H1 (cell line): ENCODE measurements around the gene PPRC1. TPM values are rescaled to one million over a fixed set of nuclear protein-coding genes. Genes with fewer than 3 reads are reported as not detected.

Experiments used
- CTCF ChIA-PET: fragments of 300-600 bp; sonication (Branson Sonifier 250); formaldehyde crosslinking; loops from one replicate; lab custom pipeline; 2021; ENCODE audit not compliant: partially characterized antibody; lab: Charles Lee
- POLR2A ChIA-PET: fragments of 300-600 bp; sonication (Branson Sonifier 250); formaldehyde crosslinking; loops from one replicate; lab custom pipeline; 2021; ENCODE audit warnings: inconsistent platforms; ENCODE audit not compliant: partially characterized antibody; lab: Charles Lee
- DNase-seq, 2 experiments: peaks; one replicate each; pipeline versions ENCODE4 v3.0.0 to v3.0.0-alpha.2; 2010 to 2022; ENCODE audit warnings: low spot score in 2 of 2, low read depth in 1 of 2, mixed read lengths in 1 of 2
- FAIRE-seq: peaks from 2 replicates; lab custom pipeline; 2011; peaks lifted over from hg19 to GRCh38; lab: Jason Lieb, UNC
- H2AFZ ChIP-seq: 2 replicates; pipeline ENCODE4 v1.8.1; 2012; ENCODE audit warnings: low read length, inconsistent platforms
- H2AK5ac ChIP-seq: 2 replicates; pipeline ENCODE4 v1.6.1; 2013; ENCODE audit warnings: low read depth, low read length
- H2BK120ac ChIP-seq: replicated peaks from 2 replicates; pipeline ENCODE3; 2013; ENCODE audit warnings: low read depth, low read length, inconsistent platforms
- H2BK12ac ChIP-seq: 2 replicates; pipeline ENCODE4 v1.6.1; 2013; ENCODE audit warnings: low read depth, low read length
- H2BK15ac ChIP-seq: 2 replicates; pipeline ENCODE4 v1.6.1; 2013; ENCODE audit warnings: low read length
- H2BK20ac ChIP-seq: 2 replicates; pipeline ENCODE4 v1.6.1; 2013; ENCODE audit warnings: low read length
- H2BK5ac ChIP-seq: 2 replicates; pipeline ENCODE4 v1.6.1; 2013; ENCODE audit warnings: low read depth, low read length
- H3K14ac ChIP-seq: 2 replicates; pipeline ENCODE4 v1.6.1; 2013; ENCODE audit warnings: inconsistent platforms; ENCODE audit not compliant: insufficient read length
- H3K18ac ChIP-seq: 2 replicates; pipeline ENCODE4 v1.6.1; 2013; ENCODE audit warnings: low read length; ENCODE audit errors: extremely low read depth
- H3K23ac ChIP-seq: 2 replicates; pipeline ENCODE4 v1.6.1; 2013; ENCODE audit warnings: inconsistent platforms; ENCODE audit not compliant: insufficient read length
- H3K23me2 ChIP-seq: 2 replicates; pipeline ENCODE4 v1.6.1; 2013; ENCODE audit warnings: low read depth, low read length
- H3K27ac ChIP-seq: 2 replicates; pipeline ENCODE4 v1.6.1; 2011; ENCODE audit warnings: low read depth, low read length, inconsistent platforms
- H3K27me3 ChIP-seq, 4 experiments: replicated peaks in 1 of 4; 1 replicate in 1 of 4; 2 replicates in 3 of 4; pipeline versions ENCODE4 v1.6.1 to v1.8.1; 2011 to 2013; ENCODE audit warnings: low read length in 3 of 4, mild to moderate bottlenecking in 3 of 4, inconsistent platforms in 2 of 4, mixed read lengths in 2 of 4, moderate library complexity in 1 of 4; ENCODE audit not compliant: control insufficient read depth in 3 of 4, insufficient read depth in 3 of 4; ENCODE audit errors: extremely low read depth in 1 of 4
- H3K36me3 ChIP-seq, 4 experiments: 2 replicates each; pipeline versions ENCODE4 v1.6.1 to v1.8.1; 2011 to 2013; ENCODE audit warnings: mild to moderate bottlenecking in 4 of 4, low read length in 3 of 4, moderate library complexity in 2 of 4, control low read depth in 1 of 4, inconsistent platforms in 1 of 4; ENCODE audit not compliant: insufficient read depth in 4 of 4, control insufficient read depth in 2 of 4
- H3K4ac ChIP-seq: replicated peaks from 2 replicates; pipeline ENCODE3; 2013; ENCODE audit warnings: low read length, low read depth, mixed read lengths, inconsistent platforms; ENCODE audit not compliant: insufficient read length
- H3K4me1 ChIP-seq, 4 experiments: replicated peaks in 1 of 4; 1 replicate in 1 of 4; 2 replicates in 3 of 4; pipeline versions ENCODE4 v1.6.1 to v1.8.1; 2011 to 2013; ENCODE audit warnings: low read length in 3 of 4, inconsistent platforms in 2 of 4, mixed read lengths in 1 of 4; ENCODE audit not compliant: insufficient read depth in 4 of 4, control insufficient read depth in 3 of 4
- H3K4me2 ChIP-seq, 2 experiments: 2 replicates each; pipeline versions ENCODE4 v1.6.1 to v1.8.1; 2011 to 2013; ENCODE audit warnings: low read depth in 2 of 2, low read length in 2 of 2, control low read depth in 1 of 2, inconsistent platforms in 1 of 2, mild to moderate bottlenecking in 1 of 2; ENCODE audit not compliant: insufficient read depth in 1 of 2
- H3K4me3 ChIP-seq, 4 experiments: fragments of 200-600, 300-600 bp in 1 of 4; sonication (generic), shearing (Covaris generic), sonication (Bioruptor Twin) in 1 of 4; 2 replicates each; pipeline versions ENCODE4 v1.5.1 to v1.8.1; 2011 to 2016; ENCODE audit warnings: low read length in 4 of 4, low read depth in 3 of 4, control low read depth in 2 of 4, inconsistent platforms in 2 of 4, mild to moderate bottlenecking in 2 of 4, mixed read lengths in 1 of 4, moderate library complexity in 1 of 4; ENCODE audit not compliant: insufficient read depth in 2 of 4; ENCODE audit errors: extremely low read depth in 1 of 4
- H3K56ac ChIP-seq: replicated peaks from 2 replicates; pipeline ENCODE3; 2013; ENCODE audit warnings: low read depth, mild to moderate bottlenecking, mixed read lengths, low read length, inconsistent platforms; ENCODE audit not compliant: insufficient read length
- H3K79me1 ChIP-seq: 2 replicates; pipeline ENCODE4 v1.6.1; 2013; ENCODE audit warnings: low read depth, low read length, control low read depth
- H3K79me2 ChIP-seq, 2 experiments: 2 replicates each; pipeline versions ENCODE4 v1.6.1 to v1.8.1; 2012 to 2013; ENCODE audit warnings: low read length in 2 of 2, mild to moderate bottlenecking in 2 of 2, inconsistent platforms in 1 of 2; ENCODE audit not compliant: insufficient read depth in 2 of 2, control insufficient read depth in 1 of 2
- H3K9ac ChIP-seq, 4 experiments: replicated peaks in 1 of 4; 1 replicate in 1 of 4; 2 replicates in 3 of 4; pipeline versions ENCODE4 v1.6.1 to v1.8.1; 2011 to 2013; ENCODE audit warnings: low read depth in 3 of 4, low read length in 3 of 4, control low read depth in 2 of 4, mild to moderate bottlenecking in 2 of 4, moderate library complexity in 2 of 4, inconsistent platforms in 1 of 4; ENCODE audit errors: extremely low read depth in 1 of 4
- H3K9me3 ChIP-seq, 2 experiments: 2 replicates each; pipeline versions ENCODE4 v1.6.1 to v1.8.1; 2012 to 2013; ENCODE audit warnings: mild to moderate bottlenecking in 2 of 2, moderate library complexity in 2 of 2, control low read depth in 1 of 2, inconsistent platforms in 1 of 2, low read depth in 1 of 2, low read length in 1 of 2, mixed read lengths in 1 of 2; ENCODE audit not compliant: insufficient read depth in 2 of 2
- H4K20me1 ChIP-seq, 2 experiments: replicated peaks in 1 of 2; 2 replicates each; pipeline versions ENCODE3 to v1.8.1; 2011 to 2013; ENCODE audit warnings: inconsistent platforms in 2 of 2, low read length in 2 of 2, mild to moderate bottlenecking in 1 of 2; ENCODE audit not compliant: insufficient read depth in 2 of 2, control insufficient read depth in 1 of 2
- H4K5ac ChIP-seq: 2 replicates; pipeline ENCODE4 v1.6.1; 2013; ENCODE audit warnings: low read length, low read depth, mixed read lengths, inconsistent platforms; ENCODE audit not compliant: insufficient read length
- H4K8ac ChIP-seq: 2 replicates; pipeline ENCODE4 v1.8.0; 2013; ENCODE audit warnings: mild to moderate bottlenecking, moderate library complexity, low read length, inconsistent platforms; ENCODE audit not compliant: insufficient read depth; ENCODE audit errors: extremely low read depth
- H4K91ac ChIP-seq: replicated peaks from 2 replicates; pipeline ENCODE3; 2013; ENCODE audit warnings: low read length, mixed read lengths, inconsistent platforms; ENCODE audit not compliant: insufficient read length
- CTBP2 ChIP-seq: IDR thresholded peaks from 2 replicates; pipeline ENCODE4 v1.7.0; 2011; ENCODE audit warnings: borderline replicate concordance, mild to moderate bottlenecking, moderate library complexity, mixed read lengths, low read length; ENCODE audit not compliant: insufficient read depth, insufficient read length
- CTCF ChIP-seq, 3 experiments: IDR thresholded peaks; 1 replicate in 2 of 3; 2 replicates in 1 of 3; pipeline versions ENCODE4 v1.5.1 to v1.6.1; 2011; ENCODE audit warnings: low read length in 3 of 3, mild to moderate bottlenecking in 3 of 3, inconsistent platforms in 2 of 3, low read depth in 1 of 3, moderate library complexity in 1 of 3; ENCODE audit not compliant: insufficient read depth in 1 of 3; ENCODE audit errors: control extremely low read depth in 1 of 3
- HDAC6 ChIP-seq: IDR thresholded peaks from one replicate; pipeline ENCODE4 v1.7.1; 2012; ENCODE audit warnings: low read depth, mild to moderate bottlenecking, inconsistent platforms, low read length, moderate library complexity
- KDM4A ChIP-seq: IDR thresholded peaks from one replicate; pipeline ENCODE4 v1.7.1; 2012; ENCODE audit warnings: low read depth, mild to moderate bottlenecking, moderate library complexity, low read length, inconsistent platforms; ENCODE audit not compliant: severe bottlenecking
- NRF1 ChIP-seq: IDR thresholded peaks from 2 replicates; pipeline ENCODE4 v1.6.1; 2011; ENCODE audit warnings: mild to moderate bottlenecking, low read depth, low read length, improper control_type of control experiment
- RAD21 ChIP-seq, 2 experiments: IDR thresholded peaks in 1 of 2; conservative IDR thresholded peaks in 1 of 2; 2 replicates each; pipeline ENCODE4 v1.6.1; 2011; ENCODE audit warnings: low read depth in 2 of 2, low read length in 2 of 2, improper control_type of control experiment in 1 of 2, inconsistent platforms in 1 of 2, mild to moderate bottlenecking in 1 of 2, moderate library complexity in 1 of 2
- SRF ChIP-seq: IDR thresholded peaks from 2 replicates; pipeline ENCODE4 v1.6.1; 2011; ENCODE audit warnings: mild to moderate bottlenecking, low read depth, low read length, moderate library complexity
- USF2 ChIP-seq: IDR thresholded peaks from 2 replicates; pipeline ENCODE4 v1.6.1; 2011; ENCODE audit warnings: low read length, improper control_type of control experiment
- WGBS, 2 experiments: shearing (Covaris generic) in 1 of 2; methylation state at CpG; one replicate each; pipeline versions ENCODE4 v1.1.6 to v1.1.7; 2013 to 2015; ENCODE audit warnings: low lambda C conversion rate in 2 of 2, mixed read lengths in 2 of 2, inconsistent platforms in 1 of 2, low coverage in 1 of 2, missing lambda C conversion rate in 1 of 2; ENCODE audit not compliant: insufficient replicate concordance in 2 of 2, insufficient coverage in 1 of 2, insufficient read length in 1 of 2; ENCODE audit errors: extremely low coverage in 1 of 2, missing lambda C conversion rate in 1 of 2; 5-methylcytosine and 5-hydroxymethylcytosine counted together
- polyA plus RNA-seq, 7 experiments: library from polyadenylated mRNA; depleted of rRNA in 3 of 7; stranded (reverse) in 5 of 7; unstranded in 2 of 7; fragments of >200 nt in 5 of 7; fragments of 200-250 nt in 2 of 7; gene quantifications; 1 replicate in 5 of 7; 2 replicates in 1 of 7; 4 replicates in 1 of 7; pipeline versions ENCODE4 v1.2.1 to v1.2.3, GENCODE V29; 2011 to 2013; ENCODE audit warnings: missing spikeins in 2 of 7, mixed read lengths in 2 of 7
- total RNA-seq: library from RNA; stranded (reverse); fragmentation: NEBNext Ultra II Directional; extraction: Animal tissue kit (Norgen Biotek cat#: 25700); gene quantifications from 2 replicates; pipeline ENCODE4 v1.2.1, GENCODE V29; 2021

The PPRC1 gene
- total and polyA plus RNA-seq, 2 of the 8 experiments (the other 6 are each of a cell fraction or from before 2014, with no cell fraction given) = 46.5 to 88.4 TPM

- Histone ChIP-seq H4K91ac (no peak overlapping the region), H2BK12ac (no peak overlapping the region), H3K4me2 (no peak overlapping the region), H3K27ac (no peak overlapping the region), H2BK15ac (no peak overlapping the region), H2BK120ac (no peak overlapping the region), H3K79me2 (no peaks in the 10 kb centered on the region), H2AK5ac (no peak overlapping the region), H3K79me1 (no peaks in the 10 kb centered on the region), H3K23me2 (no peaks in the 10 kb centered on the region), H3K4ac (no peak overlapping the region), H4K8ac (no peak overlapping the region), H3K9ac (no peak overlapping the region), H2BK20ac (no peak overlapping the region), H3K56ac (no peak overlapping the region), H3K18ac (no peak overlapping the region), H3K4me3 (no peak overlapping the region), H3K23ac (no peak overlapping the region), H3K14ac (no peak overlapping the region), H2AFZ (no peak overlapping the region), H3K9me3 (no peaks in the 10 kb centered on the region), H4K5ac (no peak overlapping the region), H3K27me3 (no peaks in the 10 kb centered on the region), H4K20me1 (no peaks in the 10 kb centered on the region), H3K4me1 (no peaks in the 10 kb centered on the region), H2BK5ac (no peak overlapping the region), H3K36me3 (peaks cover 0 to 18% (median 0%) of the 10 kb centered on the region in 4 experiments; a peak in 5 of 8 replicates)
- ChIA-PET POLR2A (interaction anchor here (0.7 to 4.9 kb wide), 13 partner anchors 8 to 63 kb away, joined by 3 to 34 read pairs (median 5); partner anchors contain the start of gene LDB1), CTCF (interaction anchor here (0.7 to 8.7 kb wide), 14 partner anchors 10 to 266 kb away, joined by 3 to 86 read pairs (median 3); no protein-coding TSS in a partner anchor)
- 87% methylated on average over 5 of the region's 5 CpGs; no CpG with 5 or more reads in 1 of the 2 experiments for WGBS, 2 experiments
- DNase-seq (no peak), FAIRE-seq (no peak)
- TF ChIP-seq USF2 (no peak), CTBP2 (no peak), CTCF (IDR thresholded peaks at IDR 0.05; ENCODE audit: control extremely low read depth in 1 of 3, insufficient read depth in 1 of 3, low read depth in 1 of 3, low read length in 3 of 3) (peak in 2 of 3 experiments; percentile 13 to 28; a peak in 2 of 4 replicates), HDAC6 (no peak), KDM4A (no peak), RAD21 (IDR thresholded peaks at IDR 0.05 in 1 of 2, conservative IDR thresholded peaks at IDR 0.05 in 1 of 2; ENCODE audit: low read depth in 2 of 2, low read length in 2 of 2) (peak; percentile 4 to 33; a peak in 1 of 4 replicates), NRF1 (no peak), SRF (no peak)
These were observed 31.7 kb upstream of the PPRC1 start for GRCh38 chr10:102101152-102101551.
